SK-N-MC (cell line): ENCODE results near the gene SDK2.

Experiments
- EZH2 ChIP-seq: fragments of 200-600 bp; sonication (generic); IDR thresholded peaks from one replicate; pipeline ENCODE4 v1.6.1; 2017; ENCODE audit warnings: antibody characterized with exemption
- FOXP2 ChIP-seq: optimal IDR thresholded peaks from 2 replicates; pipeline ENCODE3; 2011; ENCODE audit warnings: mild to moderate bottlenecking, moderate library complexity; ENCODE audit not compliant: insufficient read depth; ENCODE audit errors: extremely low read length, control extremely low read depth
- POLR2AphosphoS5 ChIP-seq: IDR thresholded peaks from 2 replicates; pipeline ENCODE4 v1.6.1; 2012; ENCODE audit warnings: mild to moderate bottlenecking, low read depth, low read length, borderline replicate concordance

DNA sequence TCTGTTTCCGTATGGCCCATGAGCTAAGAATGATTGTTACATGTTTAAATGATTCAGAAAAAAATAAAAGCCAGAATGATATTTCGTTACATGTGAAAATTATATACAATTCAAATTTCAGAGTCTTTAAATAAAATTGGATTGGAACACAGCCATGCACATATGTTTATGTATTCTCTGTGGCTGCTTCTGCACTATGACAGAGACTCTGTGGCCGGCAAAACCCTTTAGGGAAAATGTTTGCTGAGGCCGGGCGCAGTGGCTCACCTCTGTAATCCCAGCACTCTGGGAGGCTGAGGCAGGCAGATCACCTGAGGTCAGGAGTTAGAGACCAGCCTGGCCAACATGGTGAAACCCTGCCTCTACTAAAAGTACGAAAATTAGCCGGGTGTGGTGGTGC lies 316.6 kb downstream of the SDK2 start:
- TF ChIP-seq EZH2 (no peak), POLR2AphosphoS5 (no peak), FOXP2 (no peak)
